Fibroblast of lung (primary cell): ENCODE data around the gene SUN5.

ENCODE experiments used
- EZH2 ChIP-seq: IDR thresholded peaks from 2 replicates; pipeline ENCODE4 v1.5.1; 2012; ENCODE audit warnings: low read length, control low read depth, mild to moderate bottlenecking; ENCODE audit errors: missing control alignments
- TF ChIP-seq, protein P1 (sequence below), 2 donors: IDR thresholded peaks in 1 of 2; conservative IDR thresholded peaks in 1 of 2; 1 replicate in 1 of 2; 2 replicates in 1 of 2; pipeline ENCODE4 v1.5.1; 2011 to 2012; ENCODE audit warnings: low read length in 2 of 2, control low read depth in 1 of 2, inconsistent platforms in 1 of 2, low read depth in 1 of 2, mild to moderate bottlenecking in 1 of 2

GRCh38 chr20:33022694-33023438, 18.6 kb upstream of the SUN5 start:
- TF ChIP-seq, protein P1, sequence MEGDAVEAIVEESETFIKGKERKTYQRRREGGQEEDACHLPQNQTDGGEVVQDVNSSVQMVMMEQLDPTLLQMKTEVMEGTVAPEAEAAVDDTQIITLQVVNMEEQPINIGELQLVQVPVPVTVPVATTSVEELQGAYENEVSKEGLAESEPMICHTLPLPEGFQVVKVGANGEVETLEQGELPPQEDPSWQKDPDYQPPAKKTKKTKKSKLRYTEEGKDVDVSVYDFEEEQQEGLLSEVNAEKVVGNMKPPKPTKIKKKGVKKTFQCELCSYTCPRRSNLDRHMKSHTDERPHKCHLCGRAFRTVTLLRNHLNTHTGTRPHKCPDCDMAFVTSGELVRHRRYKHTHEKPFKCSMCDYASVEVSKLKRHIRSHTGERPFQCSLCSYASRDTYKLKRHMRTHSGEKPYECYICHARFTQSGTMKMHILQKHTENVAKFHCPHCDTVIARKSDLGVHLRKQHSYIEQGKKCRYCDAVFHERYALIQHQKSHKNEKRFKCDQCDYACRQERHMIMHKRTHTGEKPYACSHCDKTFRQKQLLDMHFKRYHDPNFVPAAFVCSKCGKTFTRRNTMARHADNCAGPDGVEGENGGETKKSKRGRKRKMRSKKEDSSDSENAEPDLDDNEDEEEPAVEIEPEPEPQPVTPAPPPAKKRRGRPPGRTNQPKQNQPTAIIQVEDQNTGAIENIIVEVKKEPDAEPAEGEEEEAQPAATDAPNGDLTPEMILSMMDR (conservative IDR thresholded peaks at IDR 0.05 in 1 of 2, IDR thresholded peaks at IDR 0.05 in 1 of 2; ENCODE audit: low read depth in 1 of 2, low read length in 2 of 2), result no peak
- no peak for TF ChIP-seq EZH2
